Gastrocnemius medialis (tissue), 4 donors: ENCODE measurements around the gene EEF1A2. TPM values are rescaled to one million over a fixed set of nuclear protein-coding genes. Genes with fewer than 3 reads are reported as not detected.

ENCODE experiments used
- ATAC-seq, 2 donors: fragments of 150-250 bp; one replicate each; pipeline ENCODE4 v1.9.1; 2016
- DNase-seq, 2 donors: peaks; one replicate each; pipeline ENCODE4 v3.0.0-alpha.2; 2019
- H3K27ac ChIP-seq, 4 donors: fragments of 200-600 bp; sonication (generic); 1 replicate in 1 of 4; 2 replicates in 3 of 4; pipeline ENCODE4 v1.5.1; 2016 to 2018; ENCODE audit warnings: mild to moderate bottlenecking in 2 of 4, moderate library complexity in 1 of 4
- H3K27me3 ChIP-seq, 3 donors: fragments of 200-600 bp; sonication (generic) in 2 of 3; 1 replicate in 1 of 3; 2 replicates in 2 of 3; pipeline versions ENCODE4 v1.5.1 to v1.6.0; 2016 to 2019; ENCODE audit warnings: mild to moderate bottlenecking in 1 of 3, moderate library complexity in 1 of 3
- H3K36me3 ChIP-seq, 2 donors: fragments of 200-600 bp; sonication (generic) in 1 of 2; one replicate each; pipeline ENCODE4 v1.5.1; 2017 to 2018
- H3K4me1 ChIP-seq, 2 donors: fragments of 200-600 bp; sonication (generic) in 1 of 2; one replicate each; pipeline ENCODE4 v1.5.1; 2016 to 2017; ENCODE audit warnings: mild to moderate bottlenecking in 2 of 2
- H3K4me3 ChIP-seq, 4 donors: fragments of 200-600 bp; sonication (generic) in 3 of 4; 1 replicate in 1 of 4; 2 replicates in 3 of 4; pipeline ENCODE4 v1.5.1; 2016 to 2019; ENCODE audit warnings: mild to moderate bottlenecking in 2 of 4
- H3K9me3 ChIP-seq, 3 donors: fragments of 200-600 bp; sonication (generic) in 2 of 3; 1 replicate in 1 of 3; 2 replicates in 2 of 3; pipeline ENCODE4 v1.5.1; 2016 to 2019
- POLR2A ChIP-seq, 2 donors: fragments of 450-650 bp; IDR thresholded peaks; one replicate each; pipeline ENCODE4 v1.6.1; 2017; ENCODE audit warnings: antibody characterized with exemption in 2 of 2, mild to moderate bottlenecking in 2 of 2, moderate library complexity in 2 of 2
- in situ Hi-C, 4 donors: fragments of 200-750 bp; cut with MboI; loops; one replicate each; pipeline versions ENCODE4 v1.15.0 to v1.8.0; 2017; ENCODE audit warnings: low sequenced_read_pairs in 4 of 4
- intact Hi-C: fragments of 100-400 bp; cut with DNase I; formaldehyde crosslinking; loops from one replicate; pipeline ENCODE4 v1.15.1; 2023; ENCODE audit warnings: low total_unique reads
- total RNA-seq, 4 donors: library from RNA; depleted of rRNA; stranded (reverse); fragments of >200 nt; gene quantifications; one replicate each; pipeline versions ENCODE4 v1.1.0 to v1.2.3, GENCODE V29; 2016
- TF ChIP-seq, protein P1 (sequence below), 5 experiments: fragments of 450-650 bp in 3 of 5; fragments of 200-600 bp in 2 of 5; sonication (generic) in 2 of 5; IDR thresholded peaks in 4 of 5; conservative IDR thresholded peaks in 1 of 5; 1 replicate in 4 of 5; 2 replicates in 1 of 5; pipeline ENCODE4 v1.5.1; 2016 to 2019; ENCODE audit warnings: antibody characterized with exemption in 5 of 5, mild to moderate bottlenecking in 3 of 5, moderate library complexity in 3 of 5

EEF1A2 gene
- total RNA-seq, 4 donors from 2014 or later: 1,736 to 2,603 (median 2,395) TPM

DNA sequence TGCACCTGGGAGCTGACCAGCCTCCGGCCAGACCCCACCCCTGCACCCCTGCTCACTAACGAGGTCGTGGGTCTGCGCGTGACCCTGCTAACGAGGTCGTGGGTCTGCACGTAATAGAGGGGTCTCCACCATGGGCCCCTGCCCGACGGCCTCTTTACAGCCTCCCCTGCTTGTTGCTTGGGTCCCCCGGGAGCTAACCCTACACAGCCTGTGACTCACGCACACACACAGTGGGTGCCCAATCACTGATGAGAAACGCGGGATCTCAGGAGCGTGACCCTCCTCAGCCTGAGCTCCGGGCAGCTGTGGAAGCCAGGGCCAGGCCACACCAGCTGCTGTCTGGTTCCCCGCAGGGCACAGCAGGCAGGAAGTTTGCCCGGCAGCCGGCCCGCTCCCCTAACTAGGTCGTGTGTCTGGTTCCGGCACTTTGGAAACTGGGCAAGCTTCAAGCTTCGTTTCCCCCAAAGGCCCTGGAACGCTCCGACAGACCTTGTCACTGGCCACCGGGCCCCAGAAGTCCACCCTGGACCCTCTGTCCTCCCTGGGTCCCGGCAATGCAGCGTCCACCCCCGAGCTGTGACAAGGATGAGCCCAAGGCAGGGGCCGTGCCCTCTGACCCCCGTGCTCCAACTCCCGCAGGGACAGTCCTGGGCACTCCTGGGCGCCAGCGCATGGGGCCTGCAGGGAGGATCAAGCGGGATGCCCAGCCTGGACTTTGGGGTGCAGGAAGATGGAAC is 37.5 kb upstream of the EEF1A2 start:
- Histone ChIP-seq H3K4me3 (no peak overlapping the region), H3K27me3 (peaks cover 28 to 43% (median 39%) of the 10 kb centered on the region in 3 donors), H3K27ac (no peak overlapping the region), H3K36me3 (no peaks in the 10 kb centered on the region), H3K4me1 (peaks cover 0 to 4% of the 10 kb centered on the region in 2 donors), H3K9me3 (no peaks in the 10 kb centered on the region)
- TF ChIP-seq POLR2A (IDR thresholded peaks at IDR 0.05): no peak
- TF ChIP-seq, protein P1, sequence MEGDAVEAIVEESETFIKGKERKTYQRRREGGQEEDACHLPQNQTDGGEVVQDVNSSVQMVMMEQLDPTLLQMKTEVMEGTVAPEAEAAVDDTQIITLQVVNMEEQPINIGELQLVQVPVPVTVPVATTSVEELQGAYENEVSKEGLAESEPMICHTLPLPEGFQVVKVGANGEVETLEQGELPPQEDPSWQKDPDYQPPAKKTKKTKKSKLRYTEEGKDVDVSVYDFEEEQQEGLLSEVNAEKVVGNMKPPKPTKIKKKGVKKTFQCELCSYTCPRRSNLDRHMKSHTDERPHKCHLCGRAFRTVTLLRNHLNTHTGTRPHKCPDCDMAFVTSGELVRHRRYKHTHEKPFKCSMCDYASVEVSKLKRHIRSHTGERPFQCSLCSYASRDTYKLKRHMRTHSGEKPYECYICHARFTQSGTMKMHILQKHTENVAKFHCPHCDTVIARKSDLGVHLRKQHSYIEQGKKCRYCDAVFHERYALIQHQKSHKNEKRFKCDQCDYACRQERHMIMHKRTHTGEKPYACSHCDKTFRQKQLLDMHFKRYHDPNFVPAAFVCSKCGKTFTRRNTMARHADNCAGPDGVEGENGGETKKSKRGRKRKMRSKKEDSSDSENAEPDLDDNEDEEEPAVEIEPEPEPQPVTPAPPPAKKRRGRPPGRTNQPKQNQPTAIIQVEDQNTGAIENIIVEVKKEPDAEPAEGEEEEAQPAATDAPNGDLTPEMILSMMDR (IDR thresholded peaks at IDR 0.05 in 4 of 5, conservative IDR thresholded peaks at IDR 0.05 in 1 of 5): no peak
- in situ Hi-C loops (loop anchor here in 1 of 4 donors (25.0 kb wide), 1 partner anchor 101 kb away; the partner anchor contains the start of gene GMEB2), intact Hi-C loops (loop anchor here (5.0 kb wide), 1 partner anchor 76 kb away; no protein-coding TSS in a partner anchor)
- no peak for DNase-seq
- no peak for ATAC-seq

DNA sequence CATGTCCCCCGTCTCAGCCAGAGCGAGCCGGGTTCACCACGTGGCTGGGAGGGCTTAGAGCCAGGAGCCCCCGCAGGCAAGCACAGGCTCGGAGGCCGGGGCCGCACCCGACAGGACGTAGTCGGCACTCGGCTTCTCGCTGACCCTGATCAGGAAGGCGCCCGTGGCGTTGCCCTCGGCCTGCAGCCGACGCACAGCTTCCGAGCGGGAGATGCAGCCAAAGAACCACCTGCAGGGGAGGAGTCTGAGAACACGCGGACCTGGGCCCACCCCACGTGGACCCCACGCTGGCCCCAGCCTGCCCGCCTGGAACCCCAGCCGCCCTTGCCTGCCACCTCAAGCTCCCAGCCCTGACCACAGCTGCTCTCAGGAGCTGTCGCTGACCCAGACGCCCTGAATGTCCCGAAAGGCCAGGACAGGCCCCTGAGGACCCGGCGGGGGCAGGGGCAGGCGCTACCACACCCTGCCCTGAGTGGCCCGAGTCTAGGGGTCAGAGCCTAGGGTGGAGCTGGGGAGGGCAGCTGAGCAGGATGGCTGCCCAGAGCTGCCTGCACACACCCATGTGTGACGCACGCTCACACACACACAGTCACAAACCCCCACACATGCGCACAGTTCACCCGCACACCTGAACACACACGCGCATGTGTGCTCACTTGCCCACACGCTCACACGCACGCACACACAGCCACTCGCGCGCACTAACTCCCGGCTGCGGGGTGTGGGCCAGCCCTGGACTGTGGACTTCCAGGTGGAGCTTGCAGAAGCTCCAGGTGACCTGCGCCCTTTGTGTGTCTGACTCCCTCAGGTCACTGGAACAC is 36.2 kb upstream of the EEF1A2 start:
- TF ChIP-seq, protein P1 (IDR thresholded peaks at IDR 0.05 in 4 of 5, conservative IDR thresholded peaks at IDR 0.05 in 1 of 5): no peak
- TF ChIP-seq POLR2A (IDR thresholded peaks at IDR 0.05): no peak
- Histone ChIP-seq H3K36me3 (no peaks in the 10 kb centered on the region), H3K4me1 (peaks cover 0 to 4% of the 10 kb centered on the region in 2 donors), H3K27ac (no peak overlapping the region), H3K9me3 (no peaks in the 10 kb centered on the region), H3K27me3 (peaks cover 32 to 51% (median 45%) of the 10 kb centered on the region in 3 donors), H3K4me3 (no peak overlapping the region)
- DNase-seq (no peak), ATAC-seq (no peak)
- in situ Hi-C loops (loop anchor here in 1 of 4 donors (25.0 kb wide), 1 partner anchor 102 kb away; the partner anchor contains the start of gene GMEB2), intact Hi-C loops (loop anchor here (5.0 kb wide), 1 partner anchor 77 kb away; no protein-coding TSS in a partner anchor)

DNA sequence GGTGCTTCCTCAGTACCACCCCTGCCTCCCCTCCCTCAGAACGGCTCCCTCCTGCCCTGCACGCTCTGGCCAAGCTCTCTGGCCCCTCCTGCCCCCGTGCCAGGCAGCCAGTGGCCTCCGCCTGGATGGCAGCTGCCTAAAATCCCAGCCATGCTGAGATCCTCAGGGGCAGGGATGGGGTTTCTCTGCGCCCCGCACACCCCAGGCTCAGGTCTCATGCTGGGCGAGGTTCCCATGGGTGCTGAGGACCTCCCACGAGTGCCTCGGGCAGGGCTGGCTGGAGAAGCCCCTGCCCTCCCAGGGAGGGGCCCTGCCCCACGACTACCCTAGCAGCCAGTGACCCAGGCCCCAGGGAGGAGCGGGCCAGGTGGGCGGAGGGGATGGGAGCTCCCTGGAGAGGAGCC is 35.5 kb upstream of the EEF1A2 start:
- Histone ChIP-seq H3K9me3 (no peaks in the 10 kb centered on the region), H3K27me3 (peaks cover 38 to 55% (median 45%) of the 10 kb centered on the region in 3 donors), H3K36me3 (no peaks in the 10 kb centered on the region), H3K27ac (no peak overlapping the region), H3K4me3 (no peak overlapping the region), H3K4me1 (peaks cover 0 to 4% of the 10 kb centered on the region in 2 donors)
- in situ Hi-C loops (loop anchor here in 1 of 4 donors (25.0 kb wide), 1 partner anchor 103 kb away; the partner anchor contains the start of gene GMEB2), intact Hi-C loops (no loop called here)
- DNase-seq (no peak), ATAC-seq (no peak)
- TF ChIP-seq POLR2A (IDR thresholded peaks at IDR 0.05): no peak
- TF ChIP-seq, protein P1 (IDR thresholded peaks at IDR 0.05 in 4 of 5, conservative IDR thresholded peaks at IDR 0.05 in 1 of 5): no peak

DNA sequence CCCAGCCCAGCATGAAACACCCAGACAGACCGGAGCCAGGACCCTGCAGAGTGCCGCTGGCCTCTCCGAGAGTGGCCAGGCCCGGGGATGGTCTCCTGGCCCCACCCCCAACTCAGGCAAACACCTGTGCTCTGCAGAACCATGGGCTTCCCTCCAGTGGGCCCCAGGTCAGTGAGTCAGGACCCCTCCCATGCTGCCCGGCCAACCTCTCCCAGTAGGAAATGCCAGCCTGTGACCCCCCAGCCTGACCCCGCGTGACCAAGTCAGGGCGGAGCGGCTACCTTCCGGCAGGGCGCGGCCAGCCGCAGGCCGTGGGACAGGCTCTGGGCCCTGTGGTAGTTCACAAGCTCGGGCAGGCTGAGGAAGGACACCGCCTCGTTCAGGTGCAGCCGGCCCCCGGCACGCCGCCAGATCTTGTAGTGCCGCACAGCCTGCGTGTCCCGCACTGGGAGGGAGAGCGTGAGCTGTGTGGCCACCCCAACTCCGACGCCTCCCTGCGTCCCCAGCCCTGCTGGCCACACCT is 35.0 kb upstream of the EEF1A2 start:
- no peak for ATAC-seq
- Histone ChIP-seq H3K36me3 (no peaks in the 10 kb centered on the region), H3K27ac (no peak overlapping the region), H3K4me1 (peaks cover 0 to 4% of the 10 kb centered on the region in 2 donors), H3K27me3 (peaks cover 41 to 55% (median 45%) of the 10 kb centered on the region in 3 donors), H3K4me3 (no peak overlapping the region), H3K9me3 (no peaks in the 10 kb centered on the region)
- intact Hi-C loops: no loop called here
- TF ChIP-seq, protein P1 (IDR thresholded peaks at IDR 0.05 in 4 of 5, conservative IDR thresholded peaks at IDR 0.05 in 1 of 5): no peak
- no peak for TF ChIP-seq POLR2A (IDR thresholded peaks at IDR 0.05)
- in situ Hi-C loops: loop anchor here in 1 of 4 donors (25.0 kb wide), 1 partner anchor 103 kb away; the partner anchor contains the start of gene GMEB2
- no peak for DNase-seq
